ENCODE results near the gene DAPL1.

- TF ChIP-seq CTCF (IDR thresholded peaks at IDR 0.05) = no peak
- no peak for TF ChIP-seq POLR2A (IDR thresholded peaks at IDR 0.05)
Observed at GRCh38 chr2:158777077-158777476, 18.0 kb upstream of the DAPL1 start.
